Measurements from ENCODE around the gene UAP1L1.

DNA sequence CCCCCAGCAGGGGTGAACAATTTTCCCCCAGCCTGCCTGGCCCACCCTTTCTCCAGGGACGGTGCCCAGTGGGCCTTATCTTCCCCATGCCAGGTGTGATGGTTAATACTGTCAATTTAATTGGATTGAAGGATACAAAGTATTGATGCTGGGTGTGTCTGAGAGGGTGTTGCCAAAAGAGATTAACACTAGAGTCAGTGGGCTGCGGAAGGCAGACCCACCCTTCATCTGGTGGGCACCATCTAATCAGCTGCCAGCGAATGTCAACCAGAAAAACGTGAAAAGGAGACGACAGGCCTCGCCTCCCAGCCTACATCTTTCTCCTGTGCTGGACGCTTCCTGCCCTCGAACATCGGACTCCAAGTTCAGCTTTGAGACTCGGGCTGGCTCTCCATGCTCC is 39.8 kb upstream of the UAP1L1 start:
- TF ChIP-seq, protein P1, sequence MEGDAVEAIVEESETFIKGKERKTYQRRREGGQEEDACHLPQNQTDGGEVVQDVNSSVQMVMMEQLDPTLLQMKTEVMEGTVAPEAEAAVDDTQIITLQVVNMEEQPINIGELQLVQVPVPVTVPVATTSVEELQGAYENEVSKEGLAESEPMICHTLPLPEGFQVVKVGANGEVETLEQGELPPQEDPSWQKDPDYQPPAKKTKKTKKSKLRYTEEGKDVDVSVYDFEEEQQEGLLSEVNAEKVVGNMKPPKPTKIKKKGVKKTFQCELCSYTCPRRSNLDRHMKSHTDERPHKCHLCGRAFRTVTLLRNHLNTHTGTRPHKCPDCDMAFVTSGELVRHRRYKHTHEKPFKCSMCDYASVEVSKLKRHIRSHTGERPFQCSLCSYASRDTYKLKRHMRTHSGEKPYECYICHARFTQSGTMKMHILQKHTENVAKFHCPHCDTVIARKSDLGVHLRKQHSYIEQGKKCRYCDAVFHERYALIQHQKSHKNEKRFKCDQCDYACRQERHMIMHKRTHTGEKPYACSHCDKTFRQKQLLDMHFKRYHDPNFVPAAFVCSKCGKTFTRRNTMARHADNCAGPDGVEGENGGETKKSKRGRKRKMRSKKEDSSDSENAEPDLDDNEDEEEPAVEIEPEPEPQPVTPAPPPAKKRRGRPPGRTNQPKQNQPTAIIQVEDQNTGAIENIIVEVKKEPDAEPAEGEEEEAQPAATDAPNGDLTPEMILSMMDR (conservative IDR thresholded peaks at IDR 0.05 in 1 of 2, IDR thresholded peaks at IDR 0.05 in 1 of 2; ENCODE audit: extremely low read depth in 1 of 2, insufficient read depth in 1 of 2, low read depth in 1 of 2, low read length in 2 of 2), result no peak
- TF ChIP-seq EZH2 (IDR thresholded peaks at IDR 0.05; ENCODE audit: borderline replicate concordance, low read length), result no peak

All from mammary epithelial cell (primary cell).